A673 (cell line): ENCODE data around the gene S100A12. TPM values are rescaled to one million over a fixed set of nuclear protein-coding genes. Genes with fewer than 3 reads are reported as not detected.

Source experiments
- BruUV-seq: library from RNA; stranded (reverse); fragments of 400-500 nt; replicated peaks from 2 replicates; lab custom pipeline; 2021; lab: Mats Ljungman, UMichigan
- CTCF ChIA-PET: fragments of 300-600 bp; sonication (Branson Sonifier 250); formaldehyde crosslinking; loops from one replicate; lab custom pipeline; 2022; ENCODE audit warnings: antibody characterized with exemption; lab: Charles Lee
- POLR2A ChIA-PET: fragments of 300-600 bp; sonication (Branson Sonifier 250); formaldehyde crosslinking; loops from one replicate; lab custom pipeline; 2022; ENCODE audit warnings: antibody characterized with exemption; ENCODE audit not compliant: low non-redundant PET; lab: Charles Lee
- DNase-seq: peaks from one replicate; pipeline ENCODE4 v3.0.0-alpha.2; 2015; ENCODE audit warnings: low spot score
- H3K27ac ChIP-seq: fragments of 200-600 bp; sonication (generic); 2 replicates; pipeline ENCODE4 v1.5.1; 2016; ENCODE audit warnings: mixed run types, low read depth, mild to moderate bottlenecking, mixed read lengths, antibody characterized with exemption, low read length; ENCODE audit not compliant: poor library complexity, severe bottlenecking
- H3K27me3 ChIP-seq: fragments of 200-600 bp; sonication (generic); replicated peaks from 2 replicates; pipeline ENCODE4 v1.6.1; 2017; ENCODE audit warnings: mixed run types, low read depth, mild to moderate bottlenecking, mixed read lengths, antibody characterized with exemption, low read length; ENCODE audit not compliant: insufficient read depth, poor library complexity
- H3K36me3 ChIP-seq: fragments of 200-600 bp; sonication (generic); 2 replicates; pipeline ENCODE4 v1.6.1; 2016; ENCODE audit warnings: mixed run types, mild to moderate bottlenecking, mixed read lengths, antibody characterized with exemption, low read length; ENCODE audit not compliant: insufficient read depth, poor library complexity, severe bottlenecking
- H3K4me1 ChIP-seq: fragments of 200-600 bp; sonication (generic); 2 replicates; pipeline ENCODE4 v1.6.1; 2017; ENCODE audit warnings: mixed run types, mild to moderate bottlenecking, mixed read lengths, antibody characterized with exemption, low read length; ENCODE audit not compliant: insufficient read depth, poor library complexity, severe bottlenecking
- H3K4me3 ChIP-seq: fragments of 200-600 bp; sonication (generic); 2 replicates; pipeline ENCODE4 v1.5.1; 2016; ENCODE audit warnings: low read depth, mixed run types, mild to moderate bottlenecking, mixed read lengths, low read length; ENCODE audit not compliant: poor library complexity, severe bottlenecking
- H3K9me3 ChIP-seq: fragments of 200-600 bp; sonication (generic); 2 replicates; pipeline ENCODE4 v1.6.1; 2016; ENCODE audit warnings: mixed run types, low read depth, mild to moderate bottlenecking, mixed read lengths, antibody characterized with exemption, low read length; ENCODE audit not compliant: poor library complexity, severe bottlenecking
- CTCF ChIP-seq: fragments of 300-800, 200-600 bp; sonication (generic); conservative IDR thresholded peaks from 2 replicates; pipeline ENCODE4 v1.5.1; 2017; ENCODE audit warnings: low read depth, mild to moderate bottlenecking, antibody characterized with exemption, low read length, moderate library complexity, mixed read lengths
- EZH2 ChIP-seq: fragments of 200-600 bp; sonication (generic); IDR thresholded peaks from 2 replicates; pipeline ENCODE4 v1.6.1; 2017; ENCODE audit warnings: borderline replicate concordance, low read depth, mild to moderate bottlenecking, mixed read lengths, antibody characterized with exemption, low read length; ENCODE audit not compliant: poor library complexity, severe bottlenecking
- intact Hi-C: fragments of 100-400 bp; cut with micrococcal nuclease; formaldehyde crosslinking; loops from one replicate; pipeline ENCODE4 v1.10.0; 2022; ENCODE audit not compliant: unreplicated experiment
- total RNA-seq: library from RNA; stranded (reverse); gene quantifications from 2 replicates; pipeline ENCODE4 v1.2.3, GENCODE V29; 2021

The S100A12 gene
- total RNA-seq, 1 experiment from 2014 or later = not detected

- TF ChIP-seq EZH2 = no peak
- no peak for TF ChIP-seq CTCF
- Histone ChIP-seq H3K4me3 (no peak overlapping the region), H3K4me1 (no peaks in the 10 kb centered on the region), H3K9me3 (no peaks in the 10 kb centered on the region), H3K36me3 (no peaks in the 10 kb centered on the region), H3K27me3 (peaks cover 68% of the 10 kb centered on the region), H3K27ac (no peak overlapping the region)
- no peak for DNase-seq
- ChIA-PET POLR2A (no interaction called here), CTCF (no interaction called here)
- BruUV-seq = no TSS peak
- intact Hi-C loops = loop anchor here (5.0 kb wide), 1 partner anchor 47 kb away; no protein-coding TSS in a partner anchor
Measured at GRCh38 chr1:153399401-153400055, 24.1 kb upstream of the S100A12 start.

GRCh38 chr1:153397924-153398651 lies 22.7 kb upstream of the S100A12 start:
- intact Hi-C loops = no loop called here
- H3K36me3 ChIP-seq = no peaks in the 10 kb centered on the region

More at GRCh38 chr1:153397924-153398651, 22.7 kb upstream of the S100A12 start:
- no peak for TF ChIP-seq EZH2
- no peak for TF ChIP-seq CTCF
- H3K27me3 ChIP-seq = peaks cover 72% of the 10 kb centered on the region
- H3K27ac ChIP-seq = no peak overlapping the region
- ChIA-PET CTCF (no interaction called here), POLR2A (no interaction called here)
- DNase-seq = no peak
- H3K4me3 ChIP-seq = no peak overlapping the region
- no peaks in the 10 kb centered on the region for H3K9me3 ChIP-seq
- no TSS peak for BruUV-seq
- H3K4me1 ChIP-seq = no peaks in the 10 kb centered on the region
